Caki2 (cell line): ENCODE data around the gene ZNF605. TPM values are rescaled to one million over a fixed set of nuclear protein-coding genes. Genes with fewer than 3 reads are reported as not detected.

Experiments used
- DNase-seq: peaks from one replicate; pipeline ENCODE4 v3.0.0-alpha.2; 2015; ENCODE audit warnings: low read depth
- in situ Hi-C: cut with HindIII; loops from 2 replicates; pipeline ENCODE4 v1.10.0; 2016; ENCODE audit warnings: low sequenced_read_pairs, low pct_unique_long_range_greater_than_20kb, mixed read lengths
- total RNA-seq: library from RNA; depleted of rRNA; stranded (reverse); fragments of >200 nt; shearing (Covaris generic); gene quantifications from 2 replicates; pipeline ENCODE4 v1.2.3, GENCODE V29; 2014; ENCODE audit warnings: low replicate concordance; rRNA removed

ZNF605 gene
- total RNA-seq, 1 experiment from 2014 or later = 1.3 TPM

GRCh38 chr12:132872073-132872855 is 83.8 kb downstream of the ZNF605 start:
- in situ Hi-C loops = no loop called here
- DNase-seq = no peak

GRCh38 chr12:132869551-132869950 is 86.6 kb downstream of the ZNF605 start:
- no peak for DNase-seq
- in situ Hi-C loops = no loop called here

Other genes starting within 250 kb of the ZNF605 start
- 66.6 and 67.5 TPM in 2 replicates for gene PGAM5, start 245.5 kb downstream of the ZNF605 start, total RNA-seq
- gene ANKLE2, start 194.5 kb downstream of the ZNF605 start, total RNA-seq = 47.4 and 55.9 TPM in 2 replicates
- 46.0 and 57.2 TPM in 2 replicates for gene GOLGA3, start 127.4 kb downstream of the ZNF605 start, total RNA-seq
- gene CHFR, start 68.7 kb downstream of the ZNF605 start, total RNA-seq = 7.1 and 17.5 TPM in 2 replicates
- 8.0 and 23.2 TPM in 2 replicates for gene ZNF26, start 30.1 kb upstream of the ZNF605 start, total RNA-seq
- gene ZNF84, start 81.2 kb upstream of the ZNF605 start, total RNA-seq = 7.1 and 9.0 TPM in 2 replicates
- gene ZNF140, start 124.6 kb upstream of the ZNF605 start, total RNA-seq = 8.6 and 14.1 TPM in 2 replicates
- 0.52 and 0.98 TPM in 2 replicates for gene ZNF891, start 174.0 kb upstream of the ZNF605 start, total RNA-seq
- gene ZNF10, start 174.3 kb upstream of the ZNF605 start, total RNA-seq = 0.54 and 3.1 TPM in 2 replicates
- gene ZNF268, start 225.2 kb upstream of the ZNF605 start, total RNA-seq = 17.1 and 36.8 TPM in 2 replicates